GM12865 (cell line): ENCODE data around the gene MTM1.

Source experiments
- DNase-seq: peaks from one replicate; pipeline ENCODE4 v3.0.0; 2010; ENCODE audit warnings: low read depth
- H3K4me3 ChIP-seq: 2 replicates; pipeline ENCODE4 v1.5.1; 2011; ENCODE audit warnings: mild to moderate bottlenecking, low read depth, low read length, control low read depth
- TF ChIP-seq, protein P1 (sequence below): IDR thresholded peaks from 2 replicates; pipeline ENCODE4 v1.5.1; 2011; ENCODE audit warnings: low read length, control low read depth, low read depth, inconsistent platforms; ENCODE audit not compliant: insufficient read depth; ENCODE audit errors: missing control alignments

The MTM1 gene

DNA sequence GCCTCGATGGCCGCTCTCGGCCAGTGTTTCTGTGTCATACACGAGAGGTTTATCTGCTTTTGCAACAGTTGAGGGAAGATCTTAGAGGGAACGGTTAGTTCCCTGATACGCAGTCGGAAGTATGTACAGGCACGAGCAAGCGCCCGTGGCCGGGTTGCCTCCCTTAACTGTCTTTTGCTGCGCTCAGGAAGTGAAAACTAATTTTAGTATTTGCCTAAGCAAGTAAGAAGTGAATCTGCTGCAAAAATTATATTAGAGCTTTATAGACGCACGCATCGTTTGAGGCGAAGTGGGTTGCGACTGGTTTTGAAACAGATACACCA is 695 bp downstream of the MTM1 start:
- DNase-seq: peak; percentile 65
- H3K4me3 ChIP-seq: peak overlapping the region; percentile 70
- TF ChIP-seq, protein P1, sequence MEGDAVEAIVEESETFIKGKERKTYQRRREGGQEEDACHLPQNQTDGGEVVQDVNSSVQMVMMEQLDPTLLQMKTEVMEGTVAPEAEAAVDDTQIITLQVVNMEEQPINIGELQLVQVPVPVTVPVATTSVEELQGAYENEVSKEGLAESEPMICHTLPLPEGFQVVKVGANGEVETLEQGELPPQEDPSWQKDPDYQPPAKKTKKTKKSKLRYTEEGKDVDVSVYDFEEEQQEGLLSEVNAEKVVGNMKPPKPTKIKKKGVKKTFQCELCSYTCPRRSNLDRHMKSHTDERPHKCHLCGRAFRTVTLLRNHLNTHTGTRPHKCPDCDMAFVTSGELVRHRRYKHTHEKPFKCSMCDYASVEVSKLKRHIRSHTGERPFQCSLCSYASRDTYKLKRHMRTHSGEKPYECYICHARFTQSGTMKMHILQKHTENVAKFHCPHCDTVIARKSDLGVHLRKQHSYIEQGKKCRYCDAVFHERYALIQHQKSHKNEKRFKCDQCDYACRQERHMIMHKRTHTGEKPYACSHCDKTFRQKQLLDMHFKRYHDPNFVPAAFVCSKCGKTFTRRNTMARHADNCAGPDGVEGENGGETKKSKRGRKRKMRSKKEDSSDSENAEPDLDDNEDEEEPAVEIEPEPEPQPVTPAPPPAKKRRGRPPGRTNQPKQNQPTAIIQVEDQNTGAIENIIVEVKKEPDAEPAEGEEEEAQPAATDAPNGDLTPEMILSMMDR: no peak

DNA sequence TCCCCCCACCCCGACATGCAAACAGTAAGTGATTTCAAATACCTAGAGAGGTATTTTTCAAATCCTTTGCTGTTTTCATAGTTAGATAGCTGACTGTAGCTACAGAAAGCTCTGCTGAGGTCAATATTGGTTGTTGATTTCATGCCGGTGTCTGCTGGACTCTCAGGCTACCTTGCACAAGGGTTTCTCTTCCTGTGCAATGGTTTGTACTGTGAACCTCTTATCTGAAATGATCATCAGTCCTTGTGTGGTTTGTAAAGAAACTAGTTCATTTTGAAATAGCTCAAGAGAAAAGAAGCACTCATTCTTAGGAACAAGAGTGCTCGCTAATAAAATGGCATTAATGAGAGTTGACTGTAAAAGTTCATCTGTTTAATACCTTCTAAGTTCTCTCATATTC is 2.1 kb downstream of the MTM1 start:
- TF ChIP-seq, protein P1: no peak
- no peak overlapping the region for H3K4me3 ChIP-seq
- DNase-seq: peak; percentile 57

DNA sequence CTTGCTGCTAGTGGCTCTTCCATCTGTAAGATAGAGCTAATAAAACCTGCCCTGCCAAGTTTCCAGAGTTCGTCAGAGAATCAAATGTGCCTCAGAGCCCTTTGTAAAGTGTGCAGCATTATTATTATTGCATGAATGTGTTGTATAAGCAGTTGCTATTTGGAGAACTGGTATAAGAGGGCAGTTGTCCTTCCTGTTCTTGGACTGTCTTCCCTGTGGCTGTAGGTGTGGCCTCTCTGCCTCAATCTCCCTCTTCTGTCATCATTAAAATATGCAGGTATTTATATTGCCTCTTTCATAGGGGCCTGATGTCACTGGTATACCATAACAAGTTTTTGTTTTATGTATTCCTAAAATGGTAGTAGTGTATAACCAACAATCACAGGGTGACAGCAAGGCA is 3.8 kb downstream of the MTM1 start:
- TF ChIP-seq, protein P1: no peak
- DNase-seq: no peak
- no peak overlapping the region for H3K4me3 ChIP-seq

DNA sequence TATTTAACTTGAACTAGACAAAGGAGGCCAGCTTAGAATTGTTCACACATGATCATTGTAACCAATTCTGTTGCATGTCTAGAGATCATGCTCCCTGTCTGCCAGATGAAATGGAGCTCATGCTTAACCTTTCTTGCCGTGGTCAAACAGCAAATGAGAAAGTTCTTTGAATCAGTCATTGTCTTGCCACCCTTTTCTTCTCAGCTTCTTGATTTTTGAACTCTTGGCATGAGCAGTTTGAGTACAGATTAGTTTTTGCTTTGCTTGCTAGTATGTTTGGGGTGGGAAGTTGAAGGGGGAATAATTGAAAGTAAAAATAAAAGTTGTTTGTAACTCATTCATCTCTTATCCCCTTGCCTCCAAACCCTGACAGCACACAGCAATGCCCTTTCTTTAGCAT is 4.7 kb downstream of the MTM1 start:
- TF ChIP-seq, protein P1: no peak
- peak; percentile 1 for DNase-seq
- H3K4me3 ChIP-seq: no peak overlapping the region

DNA sequence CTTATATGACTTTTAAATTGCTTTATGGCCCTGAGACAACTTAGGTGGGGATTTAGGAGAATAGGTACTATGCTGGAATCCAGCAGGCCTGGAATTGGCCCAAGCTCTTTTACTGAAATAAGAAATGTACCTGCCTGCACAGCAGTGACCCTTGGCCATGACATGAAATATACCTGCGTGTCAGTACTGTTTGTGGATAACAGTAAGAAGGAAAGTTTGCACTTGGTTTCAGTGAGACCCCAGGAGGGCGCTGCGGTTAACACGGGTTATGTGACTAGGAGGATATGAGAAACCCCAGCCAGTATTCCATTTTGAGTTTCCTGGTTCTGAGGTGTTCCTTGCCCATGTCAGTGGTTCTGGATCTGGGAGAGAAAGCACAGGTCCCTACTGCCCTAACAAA is 5.3 kb downstream of the MTM1 start:
- peak; percentile 55 for DNase-seq
- TF ChIP-seq, protein P1: no peak
- no peak overlapping the region for H3K4me3 ChIP-seq

DNA sequence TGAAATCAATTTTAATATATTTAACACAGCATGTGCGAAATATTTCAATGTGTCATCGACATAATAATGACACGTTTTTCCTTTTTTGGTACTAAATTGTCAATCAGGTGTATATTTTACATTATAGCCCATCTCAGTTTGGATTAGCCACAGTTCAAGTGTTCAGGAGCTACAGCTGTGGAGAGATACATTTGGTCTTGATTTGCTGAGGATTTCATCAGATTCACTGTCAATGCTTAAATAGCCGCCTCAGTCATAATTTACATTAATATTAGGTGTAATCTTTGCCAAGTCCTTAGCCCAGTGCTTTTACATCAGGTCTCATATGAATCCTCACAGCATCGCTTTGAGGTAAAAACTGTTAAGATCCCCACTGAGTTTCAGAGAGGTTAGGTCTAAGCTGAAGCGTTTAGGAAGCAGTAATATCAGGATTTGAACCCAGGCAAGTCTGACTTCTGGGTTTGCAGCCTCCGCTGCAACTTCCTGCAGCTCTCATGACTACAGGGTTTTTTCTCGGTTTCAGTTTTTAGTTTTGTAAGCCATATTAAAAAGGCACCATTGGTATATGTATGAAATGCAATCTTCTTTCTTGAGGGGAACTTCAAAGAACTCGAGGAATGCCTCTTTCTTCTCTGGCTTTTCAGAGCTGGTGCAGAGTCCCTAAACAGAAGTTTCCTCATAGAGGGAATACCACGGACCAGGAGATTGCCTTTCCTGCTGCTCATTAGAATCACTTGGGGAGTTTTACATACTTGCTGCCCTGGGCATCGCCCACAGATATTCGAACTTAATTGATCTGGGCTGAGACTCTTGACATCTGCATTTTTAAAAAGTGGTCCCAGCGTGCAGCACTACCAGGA is 6.4 kb downstream of the MTM1 start:
- TF ChIP-seq, protein P1: no peak
- peak overlapping the region; percentile 33 for H3K4me3 ChIP-seq
- peak; percentile 70 for DNase-seq

DNA sequence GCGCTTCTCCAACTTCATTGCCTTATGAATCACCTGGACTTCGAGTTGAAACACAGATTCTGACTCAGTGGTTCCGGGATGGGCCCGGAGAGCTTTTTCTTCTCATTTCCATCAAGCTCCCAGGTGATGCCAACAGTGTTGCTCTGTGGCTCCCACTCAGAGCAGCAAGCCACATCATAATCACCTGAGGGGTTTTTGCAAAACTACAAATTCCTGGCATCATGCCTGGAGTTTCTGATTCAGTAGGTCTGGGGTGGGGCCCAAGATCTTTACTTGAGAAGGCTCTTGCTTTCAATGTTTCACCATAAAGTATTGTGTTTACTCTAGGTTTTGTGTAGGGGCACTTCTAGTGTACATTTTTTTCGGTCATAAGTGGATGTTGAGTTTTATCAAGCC is 7.0 kb downstream of the MTM1 start:
- TF ChIP-seq, protein P1: no peak
- DNase-seq: peak; percentile 38
- H3K4me3 ChIP-seq: peak overlapping the region; percentile 33
